ENCODE data around the gene SYT11. TPM values are rescaled to one million over a fixed set of nuclear protein-coding genes. Genes with fewer than 3 reads are reported as not detected.

Gene SYT11
- total RNA-seq, 3 donors from 2014 or later = 4.6 to 8.0 (median 5.4) TPM

DNA sequence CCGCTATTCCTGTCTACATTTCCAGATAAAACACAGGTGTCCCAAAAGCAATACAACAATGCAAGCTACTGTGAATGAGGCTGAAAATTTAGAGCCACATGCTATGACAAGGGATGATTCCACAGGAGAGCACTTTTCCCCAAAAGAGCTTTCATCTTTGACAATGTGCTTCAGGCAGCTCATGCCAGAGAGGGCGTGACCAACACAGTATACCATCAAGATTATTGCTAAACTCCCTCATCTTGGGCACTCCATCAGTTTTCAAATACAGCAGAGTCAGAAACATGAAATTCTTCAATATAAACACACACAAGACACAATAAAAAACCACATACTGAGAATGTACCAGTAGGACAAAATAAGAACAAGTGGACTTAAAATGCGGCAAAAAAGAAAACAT is 9.0 kb upstream of the SYT11 start:
- Mint-ChIP-seq H3K9me3 (no peaks in the 10 kb centered on the region), H3K4me1 (ENCODE audit: low read depth) (peaks cover 45% of the 10 kb centered on the region), H3K27me3 (ENCODE audit: low read depth) (no peaks in the 10 kb centered on the region), H3K4me3 (peak overlapping the region; percentile 9), H3K36me3 (ENCODE audit: insufficient read depth) (peaks cover 40% of the 10 kb centered on the region)
- DNase-seq (no peak), ATAC-seq (no peak)

DNA sequence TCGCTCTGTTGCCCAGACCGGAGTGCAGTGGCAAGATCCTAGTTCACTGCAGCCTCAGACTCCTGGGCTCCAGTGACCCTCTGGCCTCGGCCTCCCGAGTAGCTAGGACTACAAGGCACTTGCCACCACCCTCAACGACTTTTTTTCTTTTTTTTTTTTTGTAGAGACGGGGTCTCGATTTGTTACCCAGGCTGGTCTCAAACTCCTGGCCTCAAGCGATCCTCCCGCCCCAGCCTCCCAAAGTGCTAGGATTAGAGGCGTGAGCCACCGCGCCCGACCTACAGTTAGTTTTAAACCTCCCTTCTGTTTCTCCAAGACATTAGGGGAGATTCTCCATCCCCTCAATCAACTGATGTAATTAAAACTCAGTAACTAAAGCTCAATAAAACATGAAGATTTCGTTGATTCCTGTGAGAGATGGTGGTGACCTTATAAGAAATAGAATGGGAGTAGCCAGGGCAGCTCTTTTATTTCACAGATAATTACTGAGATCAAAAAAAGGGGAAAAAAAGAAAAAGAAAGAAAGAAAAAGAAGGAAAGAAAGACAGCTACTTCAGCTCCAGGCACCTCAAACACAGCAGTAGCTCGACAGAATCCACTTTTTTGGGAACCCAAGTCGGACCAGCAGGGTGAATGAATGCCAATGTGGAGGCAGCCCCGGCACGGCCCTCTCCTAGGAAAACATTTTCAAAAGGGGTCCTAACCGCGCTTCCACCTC is 3.0 kb upstream of the SYT11 start:
- Mint-ChIP-seq H3K4me3 (peak overlapping the region; percentile 98), H3K4me1 (ENCODE audit: low read depth) (peaks cover 55% of the 10 kb centered on the region), H3K27me3 (ENCODE audit: low read depth) (no peaks in the 10 kb centered on the region), H3K9me3 (no peaks in the 10 kb centered on the region), H3K36me3 (ENCODE audit: insufficient read depth) (peaks cover 19% of the 10 kb centered on the region)
- ATAC-seq = no peak
- no peak for DNase-seq

DNA sequence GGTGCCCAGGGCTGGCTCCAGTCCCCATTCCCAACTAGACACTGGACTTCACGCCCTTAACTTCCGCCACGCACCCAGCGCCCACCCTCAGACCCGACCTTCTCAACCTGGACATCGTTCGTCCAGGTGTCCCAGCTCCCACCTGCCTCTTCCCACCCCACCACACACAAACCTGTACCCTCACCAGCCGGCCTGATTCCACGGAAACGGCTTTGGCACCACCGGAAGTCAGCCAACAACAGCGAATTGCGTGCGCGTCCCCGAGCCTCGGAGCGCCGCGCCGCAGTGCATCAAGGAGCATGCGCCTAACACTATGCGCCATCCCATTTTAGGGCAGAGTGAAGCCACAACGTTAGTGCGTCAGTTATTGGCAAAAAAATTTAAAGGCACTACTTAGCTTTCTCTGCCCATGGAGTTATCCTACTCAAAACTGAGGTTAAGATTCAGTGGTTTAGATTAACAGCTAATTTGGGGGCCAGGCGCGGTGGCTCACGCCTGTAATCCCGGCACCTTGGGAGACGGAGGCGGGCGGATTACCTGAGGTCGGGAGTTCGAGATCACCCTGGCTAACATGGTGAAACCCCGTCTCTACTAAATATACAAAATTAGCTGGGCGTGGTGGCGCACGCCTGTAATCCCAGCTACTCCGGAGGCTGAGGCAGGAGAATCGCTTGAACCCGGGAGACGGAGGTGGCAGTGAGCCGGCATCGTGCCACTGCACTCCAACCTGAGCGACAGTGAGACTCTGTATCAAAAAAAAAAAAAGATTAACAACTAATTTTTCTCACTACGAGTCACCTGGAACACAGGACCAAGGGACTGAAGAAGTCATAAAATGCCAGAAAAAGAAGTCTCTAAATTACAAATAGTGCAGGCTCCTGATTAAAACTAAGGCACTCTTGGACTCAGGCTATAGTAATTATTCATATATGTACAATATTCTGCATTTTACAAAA is 2.1 kb upstream of the SYT11 start, which contains the start of gene GON4L:
Gene GON4L, minus strand, starts transcription at position 240 of the 956 bp plus-strand sequence. CDS start 3,434 bp downstream, outside the sequence.
- H3K4me1 Mint-ChIP-seq (ENCODE audit: low read depth) = peaks cover 51% of the 10 kb centered on the region
- peak; percentile 82 for DNase-seq
- H3K9me3 Mint-ChIP-seq = no peaks in the 10 kb centered on the region
- peak within 1 kb of the TSS; percentile 98 for H3K4me3 Mint-ChIP-seq
- no peaks in the 10 kb centered on the region for H3K27me3 Mint-ChIP-seq (ENCODE audit: low read depth)
- peaks cover 16% of the 10 kb centered on the region for H3K36me3 Mint-ChIP-seq (ENCODE audit: insufficient read depth)
- peak; percentile 75 to 76 for ATAC-seq

DNA sequence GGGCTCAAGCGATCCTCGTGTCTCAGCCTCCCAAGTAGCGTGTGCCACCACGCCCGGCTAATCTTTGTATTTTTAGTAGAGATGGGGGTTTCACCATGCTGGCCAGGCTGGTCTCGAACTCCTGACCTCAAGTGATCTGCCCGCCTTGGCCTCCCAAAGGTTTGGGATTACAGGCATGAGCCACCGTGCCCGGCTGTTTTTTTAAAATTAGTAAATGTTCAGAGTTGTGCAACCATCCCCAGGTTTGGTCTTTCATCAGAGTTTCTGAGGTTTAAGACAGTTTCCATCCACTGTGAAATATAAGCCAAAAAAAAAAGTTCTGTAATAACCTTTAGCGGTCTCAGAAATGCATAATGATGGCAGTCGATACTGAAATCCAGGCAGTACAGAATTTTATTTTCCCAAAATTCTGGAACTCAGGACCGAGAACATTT is 550 bp upstream of the SYT11 start:
- peaks cover 7% of the 10 kb centered on the region for H3K36me3 Mint-ChIP-seq (ENCODE audit: insufficient read depth)
- no peaks in the 10 kb centered on the region for H3K9me3 Mint-ChIP-seq
- peaks cover 41% of the 10 kb centered on the region for H3K4me1 Mint-ChIP-seq (ENCODE audit: low read depth)
- H3K4me3 Mint-ChIP-seq = peak overlapping the region; percentile 98
- no peaks in the 10 kb centered on the region for H3K27me3 Mint-ChIP-seq (ENCODE audit: low read depth)
- ATAC-seq (peak in 1 of 2 donors; percentile 2), DNase-seq (no peak)

DNA sequence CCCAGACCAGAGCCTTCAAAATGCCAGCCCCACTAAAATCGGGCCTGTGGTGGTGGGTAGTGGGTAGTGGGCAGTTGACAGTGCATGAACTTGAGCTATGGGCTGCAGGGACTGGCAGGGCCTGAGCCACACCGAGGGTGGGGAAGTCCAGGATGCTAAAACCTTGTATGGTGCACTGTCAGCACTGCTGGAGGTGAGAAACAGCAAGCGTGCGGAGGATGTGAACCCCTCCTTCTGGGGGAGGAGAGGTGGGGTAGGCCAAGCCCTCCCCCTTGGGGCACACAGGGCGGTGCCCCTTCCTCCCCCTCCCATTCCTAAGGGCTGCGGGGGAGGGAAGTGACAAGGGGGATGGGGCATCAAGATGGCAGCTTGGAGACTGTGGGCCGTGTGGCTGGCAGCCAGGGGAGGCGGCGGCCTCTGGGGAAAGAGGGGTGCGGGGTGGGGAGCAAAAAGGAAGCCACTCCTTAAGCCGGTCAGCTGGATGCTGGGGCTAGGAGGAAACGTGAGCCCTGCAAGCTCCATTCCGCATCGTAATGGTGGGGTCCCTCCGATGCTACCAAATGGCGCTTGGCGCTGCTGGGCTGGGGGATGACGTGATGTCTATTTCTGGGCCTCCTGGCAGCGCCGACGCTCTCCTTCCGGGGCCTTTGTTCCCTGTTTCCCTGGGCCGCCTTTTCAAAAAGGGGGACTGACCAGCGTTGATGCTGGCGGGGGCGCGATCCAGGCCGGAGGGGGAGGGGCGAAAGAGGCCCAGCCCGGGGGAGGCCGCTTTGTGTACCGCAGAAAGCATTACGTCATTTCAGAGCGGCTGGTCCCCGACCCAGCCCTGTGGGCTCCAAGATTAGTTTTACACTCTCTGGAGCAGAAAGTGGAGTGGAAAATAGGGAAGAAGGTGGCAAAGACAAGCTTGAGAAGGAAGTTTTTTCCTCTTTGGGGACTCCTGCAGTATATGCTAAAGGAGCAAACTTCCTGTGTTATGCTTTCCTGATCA is 809 bp downstream of the SYT11 start:
- Mint-ChIP-seq H3K36me3 (ENCODE audit: insufficient read depth) (peaks cover 4% of the 10 kb centered on the region), H3K9me3 (no peaks in the 10 kb centered on the region), H3K4me1 (ENCODE audit: low read depth) (peaks cover 38% of the 10 kb centered on the region), H3K4me3 (peak overlapping the region; percentile 98), H3K27me3 (ENCODE audit: low read depth) (no peaks in the 10 kb centered on the region)
- ATAC-seq (peak; percentile 7 to 12), DNase-seq (peak; percentile 37)

DNA sequence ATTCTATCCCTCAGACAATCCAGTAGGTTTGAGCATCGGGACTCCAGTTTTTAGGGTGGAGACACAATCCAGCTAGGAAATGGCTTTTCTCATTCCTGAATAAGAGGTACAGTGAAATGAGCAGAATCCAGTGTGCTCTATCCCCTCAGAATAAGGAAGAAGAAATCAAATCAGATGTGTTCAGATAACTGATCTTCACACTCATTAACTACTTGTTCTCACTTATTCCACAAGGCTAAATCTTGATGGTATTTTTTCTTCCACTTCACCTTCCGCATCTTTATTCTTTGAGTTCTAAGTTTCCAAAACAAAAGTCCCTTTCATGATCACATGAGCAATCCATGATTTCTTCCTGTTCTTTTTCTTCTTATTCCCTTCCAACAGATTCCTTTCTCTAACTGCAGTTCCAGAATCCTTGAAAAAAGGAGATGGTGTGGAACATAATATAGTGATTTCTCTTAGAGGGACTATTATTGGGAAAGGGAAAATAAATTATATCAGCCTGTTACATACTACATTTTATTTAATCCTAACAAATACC is 1.7 kb downstream of the SYT11 start:
- Mint-ChIP-seq H3K4me3 (peak overlapping the region; percentile 98), H3K9me3 (no peaks in the 10 kb centered on the region), H3K27me3 (ENCODE audit: low read depth) (no peaks in the 10 kb centered on the region), H3K4me1 (ENCODE audit: low read depth) (peaks cover 36% of the 10 kb centered on the region), H3K36me3 (ENCODE audit: insufficient read depth) (peaks cover 2% of the 10 kb centered on the region)
- DNase-seq = no peak
- no peak for ATAC-seq

DNA sequence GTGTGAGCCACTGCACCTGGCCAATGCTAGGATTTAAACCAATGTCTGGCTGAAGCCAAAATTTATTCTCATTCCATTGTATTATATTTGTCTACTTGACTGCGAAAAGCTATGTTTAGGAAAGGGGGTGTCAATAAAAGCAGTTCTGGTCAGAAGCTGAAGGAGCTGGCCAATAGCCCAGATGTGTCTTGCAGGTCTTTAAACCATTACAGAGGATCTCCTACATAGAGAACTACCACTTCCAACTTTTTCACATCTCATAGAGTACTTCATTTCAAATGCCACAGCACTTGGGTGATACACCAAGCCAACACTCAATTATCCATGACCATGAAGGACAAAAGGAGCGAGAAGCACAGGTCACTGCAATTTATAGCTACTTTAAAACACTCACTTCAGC is 2.5 kb downstream of the SYT11 start:
- H3K9me3 Mint-ChIP-seq = no peaks in the 10 kb centered on the region
- peaks cover 2% of the 10 kb centered on the region for H3K36me3 Mint-ChIP-seq (ENCODE audit: insufficient read depth)
- no peak overlapping the region for H3K4me3 Mint-ChIP-seq
- H3K27me3 Mint-ChIP-seq (ENCODE audit: low read depth) = no peaks in the 10 kb centered on the region
- peaks cover 30% of the 10 kb centered on the region for H3K4me1 Mint-ChIP-seq (ENCODE audit: low read depth)
- no peak for DNase-seq
- ATAC-seq = no peak

DNA sequence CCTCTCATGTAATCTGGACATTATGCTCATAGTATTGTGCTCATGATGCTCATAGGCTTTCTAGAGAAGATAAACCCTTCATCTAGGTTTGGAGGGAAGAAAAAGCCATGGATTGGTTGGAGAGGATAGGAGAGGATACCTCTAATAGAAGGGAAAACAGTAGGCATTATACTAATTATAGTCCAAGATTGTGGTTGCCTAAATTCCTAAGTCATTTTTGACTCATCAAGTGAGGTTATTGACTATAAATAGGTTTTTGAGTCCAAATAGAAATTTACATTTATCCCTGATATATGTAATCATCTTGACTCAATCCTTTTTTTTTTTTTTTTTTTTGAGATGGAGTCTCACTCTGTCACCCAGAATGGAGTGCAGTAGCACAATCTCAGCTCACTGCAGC is 5.0 kb downstream of the SYT11 start:
- H3K4me3 Mint-ChIP-seq = no peak overlapping the region
- DNase-seq = no peak
- no peaks in the 10 kb centered on the region for H3K27me3 Mint-ChIP-seq (ENCODE audit: low read depth)
- no peak for ATAC-seq
- H3K9me3 Mint-ChIP-seq = no peaks in the 10 kb centered on the region
- H3K4me1 Mint-ChIP-seq (ENCODE audit: low read depth) = peaks cover 8% of the 10 kb centered on the region
- no peaks in the 10 kb centered on the region for H3K36me3 Mint-ChIP-seq (ENCODE audit: insufficient read depth)

DNA sequence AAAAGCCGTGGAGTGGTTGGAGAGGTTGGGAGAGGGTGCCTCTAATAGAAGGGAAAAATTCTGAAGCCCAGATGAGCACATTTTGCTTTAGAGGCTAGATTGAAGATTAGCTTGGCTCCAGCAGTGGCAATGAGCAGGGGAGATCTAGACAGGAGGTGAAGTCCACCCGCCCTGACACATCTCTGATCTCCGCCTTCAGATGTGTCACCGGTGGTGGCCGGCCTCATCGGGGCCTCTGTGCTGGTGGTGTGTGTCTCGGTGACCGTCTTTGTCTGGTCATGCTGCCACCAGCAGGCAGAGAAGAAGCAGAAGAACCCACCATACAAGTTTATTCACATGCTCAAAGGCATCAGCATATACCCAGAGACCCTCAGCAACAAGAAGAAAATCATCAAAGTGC is 8.4 kb downstream of the SYT11 start:
- no peaks in the 10 kb centered on the region for H3K4me1 Mint-ChIP-seq (ENCODE audit: low read depth)
- DNase-seq (no peak), ATAC-seq (no peak)
- H3K9me3 Mint-ChIP-seq = no peaks in the 10 kb centered on the region
- no peaks in the 10 kb centered on the region for H3K27me3 Mint-ChIP-seq (ENCODE audit: low read depth)
- no peak overlapping the region for H3K4me3 Mint-ChIP-seq
- no peaks in the 10 kb centered on the region for H3K36me3 Mint-ChIP-seq (ENCODE audit: insufficient read depth)

DNA sequence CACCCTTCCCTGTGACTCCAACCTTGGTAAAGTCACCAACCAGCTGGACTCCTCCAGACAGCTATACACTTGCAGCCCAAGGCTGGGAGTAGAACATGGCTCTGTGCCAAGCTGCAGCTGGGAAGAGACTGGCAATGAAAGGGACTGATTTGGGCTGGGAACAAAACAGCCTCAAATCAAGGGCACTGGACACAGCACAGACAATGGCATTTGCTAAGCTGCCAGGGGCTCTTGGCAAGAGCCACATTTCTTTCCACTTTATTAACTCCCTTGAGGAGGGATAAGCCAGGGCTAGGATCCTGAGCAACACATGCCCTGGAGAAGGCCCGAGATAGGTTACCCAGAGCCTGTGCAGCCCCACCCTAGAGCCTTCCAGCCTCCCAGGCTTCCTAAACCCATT is 12.0 kb downstream of the SYT11 start:
- Mint-ChIP-seq H3K9me3 (no peaks in the 10 kb centered on the region), H3K4me1 (ENCODE audit: low read depth) (no peaks in the 10 kb centered on the region), H3K27me3 (ENCODE audit: low read depth) (no peaks in the 10 kb centered on the region), H3K36me3 (ENCODE audit: insufficient read depth) (no peaks in the 10 kb centered on the region), H3K4me3 (no peak overlapping the region)
- ATAC-seq (no peak), DNase-seq (no peak)

DNA sequence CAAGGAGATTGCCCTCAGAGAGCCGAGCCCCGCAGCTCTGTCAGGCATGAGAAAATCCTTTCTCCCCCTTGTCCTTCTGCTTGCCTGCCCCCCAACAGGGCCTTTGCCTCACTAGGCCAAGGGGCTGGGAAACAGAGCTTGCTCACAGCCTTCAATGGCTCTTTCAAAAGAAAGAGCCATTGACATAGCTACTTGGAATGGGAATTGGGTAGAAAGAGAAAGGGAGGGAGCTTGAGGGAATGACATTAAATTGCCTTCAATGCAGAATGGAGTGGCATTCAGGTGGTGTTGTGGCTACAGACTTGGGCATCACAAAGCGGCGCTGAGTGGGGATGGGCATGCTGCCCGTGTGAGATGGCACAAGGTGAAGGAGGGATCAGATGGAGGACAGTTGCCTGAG is 13.2 kb downstream of the SYT11 start:
- Mint-ChIP-seq H3K27me3 (ENCODE audit: low read depth) (no peaks in the 10 kb centered on the region), H3K9me3 (no peaks in the 10 kb centered on the region), H3K4me1 (ENCODE audit: low read depth) (no peaks in the 10 kb centered on the region), H3K4me3 (no peak overlapping the region), H3K36me3 (ENCODE audit: insufficient read depth) (no peaks in the 10 kb centered on the region)
- no peak for ATAC-seq
- no peak for DNase-seq

DNA sequence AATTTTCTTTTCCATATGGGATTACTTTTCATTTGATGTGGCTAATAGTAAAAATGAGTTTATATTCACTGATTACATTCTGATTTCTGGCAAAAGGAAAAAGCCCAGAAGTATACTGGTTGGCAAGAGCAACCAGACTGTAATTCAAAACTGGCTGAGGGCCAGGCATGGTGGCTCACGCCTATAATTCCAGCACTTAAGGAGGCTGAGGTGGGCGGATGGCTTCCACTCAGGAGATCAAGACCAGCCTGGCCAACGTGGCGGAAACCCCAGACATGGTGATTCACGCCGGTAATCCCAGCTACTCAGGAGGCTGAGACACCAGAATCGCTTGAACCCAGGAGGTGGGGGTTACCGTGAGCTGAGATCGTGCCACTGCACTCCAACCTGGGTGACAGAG is 14.5 kb downstream of the SYT11 start:
- no peak overlapping the region for H3K4me3 Mint-ChIP-seq

DNA sequence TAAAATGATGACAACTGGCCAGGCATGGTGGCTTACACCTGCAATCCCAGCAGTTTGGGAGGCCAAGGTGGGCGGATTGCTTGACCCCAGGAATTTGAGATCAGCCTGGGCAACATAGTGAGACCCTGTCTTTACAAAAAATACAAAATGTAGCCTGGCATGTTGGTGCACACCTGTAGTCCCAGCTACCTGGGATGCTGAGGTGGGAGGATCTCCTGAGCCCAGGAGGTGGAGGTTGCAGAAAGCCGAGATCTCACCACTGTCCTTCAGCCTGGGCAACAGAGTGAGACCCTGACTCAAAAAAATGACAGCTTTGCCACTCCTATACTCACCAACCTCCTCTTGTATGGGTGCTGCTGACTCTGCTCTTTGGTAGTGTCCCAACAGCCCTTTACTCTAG is 18.6 kb downstream of the SYT11 start:
- ATAC-seq (no peak), DNase-seq (no peak)
- no peaks in the 10 kb centered on the region for H3K9me3 Mint-ChIP-seq
- no peaks in the 10 kb centered on the region for H3K27me3 Mint-ChIP-seq (ENCODE audit: low read depth)
- H3K4me3 Mint-ChIP-seq = no peak overlapping the region
- H3K4me1 Mint-ChIP-seq (ENCODE audit: low read depth) = no peaks in the 10 kb centered on the region
- no peaks in the 10 kb centered on the region for H3K36me3 Mint-ChIP-seq (ENCODE audit: insufficient read depth)

More for the DNA sequence above, 14.5 kb downstream of the SYT11 start:
- H3K36me3 Mint-ChIP-seq (ENCODE audit: insufficient read depth) = no peaks in the 10 kb centered on the region
- no peaks in the 10 kb centered on the region for H3K9me3 Mint-ChIP-seq
- no peaks in the 10 kb centered on the region for H3K4me1 Mint-ChIP-seq (ENCODE audit: low read depth)
- DNase-seq (no peak), ATAC-seq (no peak)
- H3K27me3 Mint-ChIP-seq (ENCODE audit: low read depth) = no peaks in the 10 kb centered on the region

Data from activated T-cell treated with anti-CD3 and anti-CD28 coated beads, Interleukin-2, amount 50 U/mL, for 4 hours (primary cell).